ENCODE results near the gene FOXA1.

The FOXA1 gene

GRCh38 chr14:37594971-37595808 is at the start of gene FOXA1, which contains the start of gene TTC6:
Gene FOXA1, minus strand, starts transcription at chr14:37595249. Its CDS starts 277 bp downstream, at chr14:37594972.
Gene TTC6, plus strand, starts transcription at chr14:37595629. Its CDS starts 26,436 bp downstream, at chr14:37622065.
- no peak for DNase-seq (ENCODE audit: low read depth in 2 of 2)

- no peak for DNase-seq (ENCODE audit: low read depth in 2 of 2)
Measured at GRCh38 chr14:37643701-37644100, 48.7 kb upstream of the FOXA1 start.

GRCh38 chr14:37642125-37642524 is 47.1 kb upstream of the FOXA1 start:
- no peak for DNase-seq (ENCODE audit: low read depth in 2 of 2)

GRCh38 chr14:37641117-37641516 is 46.1 kb upstream of the FOXA1 start:
- no peak for DNase-seq (ENCODE audit: low read depth in 2 of 2)

GRCh38 chr14:37638599-37638998 is 43.5 kb upstream of the FOXA1 start:
- DNase-seq (ENCODE audit: low read depth in 2 of 2): no peak

- no peak for DNase-seq (ENCODE audit: low read depth in 2 of 2)
Measured at GRCh38 chr14:37637341-37637740, 42.3 kb upstream of the FOXA1 start.

GRCh38 chr14:37625597-37626595 is 30.8 kb upstream of the FOXA1 start:
- DNase-seq (ENCODE audit: low read depth in 2 of 2): no peak

- DNase-seq (ENCODE audit: low read depth in 2 of 2): no peak
Measured at GRCh38 chr14:37623971-37624370, 28.9 kb upstream of the FOXA1 start.

GRCh38 chr14:37623426-37623951 is 28.4 kb upstream of the FOXA1 start:
- DNase-seq (ENCODE audit: low read depth in 2 of 2): no peak

- DNase-seq (ENCODE audit: low read depth in 2 of 2): no peak
Measured at GRCh38 chr14:37622231-37622923, 27.3 kb upstream of the FOXA1 start.

GRCh38 chr14:37620856-37621255 is 25.8 kb upstream of the FOXA1 start:
- no peak for DNase-seq (ENCODE audit: low read depth in 2 of 2)

- no peak for DNase-seq (ENCODE audit: low read depth in 2 of 2)
Measured at GRCh38 chr14:37618498-37619028, 23.5 kb upstream of the FOXA1 start.

- DNase-seq (ENCODE audit: low read depth in 2 of 2): no peak
Measured at GRCh38 chr14:37617864-37618365, 22.9 kb upstream of the FOXA1 start.

GRCh38 chr14:37616853-37617252 is 21.8 kb upstream of the FOXA1 start:
- no peak for DNase-seq (ENCODE audit: low read depth in 2 of 2)

GRCh38 chr14:37615582-37616289 is 20.7 kb upstream of the FOXA1 start:
- DNase-seq (ENCODE audit: low read depth in 2 of 2): no peak

GRCh38 chr14:37610945-37611523 is 16.0 kb upstream of the FOXA1 start:
- no peak for DNase-seq (ENCODE audit: low read depth in 2 of 2)

GRCh38 chr14:37608649-37609048 is 13.6 kb upstream of the FOXA1 start:
- no peak for DNase-seq (ENCODE audit: low read depth in 2 of 2)

GRCh38 chr14:37606678-37607077 is 11.6 kb upstream of the FOXA1 start:
- no peak for DNase-seq (ENCODE audit: low read depth in 2 of 2)

- DNase-seq (ENCODE audit: low read depth in 2 of 2): no peak
Measured at GRCh38 chr14:37603688-37604251, 8.7 kb upstream of the FOXA1 start.
